Effector memory CD4-positive, alpha-beta T cell (primary cell): ENCODE results near the gene APIP.
"Not testable (repeated sequence)": the region's sequence is repeated elsewhere in the genome, so short reads cannot be mapped to it uniquely, and the experiment has no call there.

Source experiments
- DNase-seq, 3 donors: peaks; one replicate each; pipeline ENCODE4 v3.0.0-alpha.2; 2020
- H3K27ac ChIP-seq: 2 replicates; pipeline ENCODE4 v1.7.0; 2013; ENCODE audit warnings: mild to moderate bottlenecking, low read length, moderate library complexity; ENCODE audit not compliant: insufficient read depth, poor library complexity, severe bottlenecking
- H3K27me3 ChIP-seq: replicated peaks from 2 replicates; pipeline ENCODE4 v1.7.0; 2013; ENCODE audit warnings: mild to moderate bottlenecking, low read length; ENCODE audit not compliant: insufficient read depth, control insufficient read depth, poor library complexity, severe bottlenecking
- H3K36me3 ChIP-seq: 2 replicates; pipeline ENCODE4 v1.7.0; 2013; ENCODE audit warnings: mild to moderate bottlenecking, low read length, moderate library complexity; ENCODE audit not compliant: control insufficient read depth, insufficient read depth
- H3K4me1 ChIP-seq: 2 replicates; pipeline ENCODE4 v1.7.0; 2013; ENCODE audit warnings: low read length, mild to moderate bottlenecking; ENCODE audit not compliant: control insufficient read depth, insufficient read depth, poor library complexity, severe bottlenecking
- H3K4me3 ChIP-seq: 2 replicates; pipeline ENCODE4 v1.7.0; 2013; ENCODE audit warnings: low read length, low read depth, mild to moderate bottlenecking; ENCODE audit not compliant: insufficient read depth, poor library complexity, severe bottlenecking
- H3K9me3 ChIP-seq: 2 replicates; pipeline ENCODE4 v1.7.0; 2013; ENCODE audit warnings: mild to moderate bottlenecking, low read length, moderate library complexity; ENCODE audit not compliant: control insufficient read depth

The APIP gene

GRCh38 chr11:34909955-34910354, 6.2 kb downstream of the APIP start:
- Histone ChIP-seq H3K36me3 (peaks cover 3% of the 10 kb centered on the region), H3K9me3 (no peaks in the 10 kb centered on the region), H3K27me3 (no peaks in the 10 kb centered on the region), H3K4me1 (peaks cover under 1% of the 10 kb centered on the region), H3K4me3 (no peak overlapping the region), H3K27ac (no peak overlapping the region)
- no peak for DNase-seq

GRCh38 chr11:34909415-34909814, 6.8 kb downstream of the APIP start:
- no peaks in the 10 kb centered on the region for H3K9me3 ChIP-seq
- H3K27ac ChIP-seq: no peak overlapping the region
- H3K4me1 ChIP-seq: no peaks in the 10 kb centered on the region
- peaks cover 3% of the 10 kb centered on the region for H3K36me3 ChIP-seq
- DNase-seq: no peak
- no peak overlapping the region for H3K4me3 ChIP-seq
- H3K27me3 ChIP-seq: no peaks in the 10 kb centered on the region

GRCh38 chr11:34907934-34908593, 8.1 kb downstream of the APIP start:
- no peak overlapping the region for H3K4me3 ChIP-seq
- no peaks in the 10 kb centered on the region for H3K36me3 ChIP-seq
- H3K9me3 ChIP-seq: no peaks in the 10 kb centered on the region
- no peaks in the 10 kb centered on the region for H3K27me3 ChIP-seq
- no peaks in the 10 kb centered on the region for H3K4me1 ChIP-seq
- no peak for DNase-seq
- no peak overlapping the region for H3K27ac ChIP-seq

- Histone ChIP-seq H3K27me3 (no peaks in the 10 kb centered on the region), H3K36me3 (no peaks in the 10 kb centered on the region), H3K27ac (no peak overlapping the region), H3K4me3 (no peak overlapping the region), H3K9me3 (peaks cover 5% of the 10 kb centered on the region), H3K4me1 (no peaks in the 10 kb centered on the region)
- DNase-seq: no peak
Measured at GRCh38 chr11:34905666-34906065, 10.5 kb downstream of the APIP start.

- Histone ChIP-seq H3K36me3 (no peaks in the 10 kb centered on the region), H3K4me1 (no peaks in the 10 kb centered on the region), H3K4me3 (no peak overlapping the region), H3K27me3 (no peaks in the 10 kb centered on the region), H3K9me3 (peaks cover 15% of the 10 kb centered on the region), H3K27ac (no peak overlapping the region)
- no peak for DNase-seq
Measured at GRCh38 chr11:34904421-34904955, 11.7 kb downstream of the APIP start.

GRCh38 chr11:34899633-34900016, 16.6 kb downstream of the APIP start:
- Histone ChIP-seq H3K4me1 (no peaks in the 10 kb centered on the region), H3K4me3 (no peak overlapping the region), H3K9me3 (peaks cover 19% of the 10 kb centered on the region), H3K36me3 (no peaks in the 10 kb centered on the region), H3K27ac (no peak overlapping the region), H3K27me3 (no peaks in the 10 kb centered on the region)
- DNase-seq: no peak

- no peaks in the 10 kb centered on the region for H3K27me3 ChIP-seq
- no peak overlapping the region for H3K4me3 ChIP-seq
- no peaks in the 10 kb centered on the region for H3K4me1 ChIP-seq
- H3K9me3 ChIP-seq: peaks cover 19% of the 10 kb centered on the region
- H3K36me3 ChIP-seq: no peaks in the 10 kb centered on the region
- no peak overlapping the region for H3K27ac ChIP-seq
- no peak for DNase-seq
Measured at GRCh38 chr11:34898474-34898873, 17.7 kb downstream of the APIP start.

GRCh38 chr11:34897171-34897870, 18.9 kb downstream of the APIP start:
- no peaks in the 10 kb centered on the region for H3K4me1 ChIP-seq
- H3K4me3 ChIP-seq: no peak overlapping the region
- H3K36me3 ChIP-seq: no peaks in the 10 kb centered on the region
- no peak for DNase-seq
- H3K27ac ChIP-seq: no peak overlapping the region
- H3K9me3 ChIP-seq: peaks cover 19% of the 10 kb centered on the region
- H3K27me3 ChIP-seq: no peaks in the 10 kb centered on the region

- not testable (repeated sequence) for H3K27me3 ChIP-seq, H3K36me3 ChIP-seq, DNase-seq
Measured at GRCh38 chr11:34896191-34896590, 20.0 kb downstream of the APIP start.

GRCh38 chr11:34893416-34893815, 22.8 kb downstream of the APIP start:
- Histone ChIP-seq H3K36me3 (no peaks in the 10 kb centered on the region), H3K4me3 (no peak overlapping the region), H3K4me1 (no peaks in the 10 kb centered on the region), H3K27me3 (no peaks in the 10 kb centered on the region), H3K9me3 (peaks cover 4% of the 10 kb centered on the region), H3K27ac (no peak overlapping the region)
- DNase-seq: no peak

More at GRCh38 chr11:34896191-34896590, 20.0 kb downstream of the APIP start:
- not testable (repeated sequence) for H3K27ac ChIP-seq, H3K4me3 ChIP-seq, H3K4me1 ChIP-seq
- H3K9me3 ChIP-seq: peaks cover 15% of the 10 kb centered on the region
